Ectodermal cell (in vitro differentiated cells): Measurements from ENCODE around the gene ZNF219.

ENCODE experiments used
- H3K27ac ChIP-seq: 2 replicates; pipeline ENCODE4 v1.7.0; 2013; ENCODE audit warnings: mild to moderate bottlenecking, low read depth, low read length; ENCODE audit not compliant: insufficient read depth, poor library complexity, severe bottlenecking
- H3K27me3 ChIP-seq: 2 replicates; pipeline ENCODE4 v1.7.0; 2013; ENCODE audit warnings: mild to moderate bottlenecking, low read length; ENCODE audit not compliant: insufficient read depth, control insufficient read depth, poor library complexity, severe bottlenecking
- H3K36me3 ChIP-seq: one replicate; pipeline ENCODE4 v1.7.0; 2013; ENCODE audit warnings: low read length; ENCODE audit not compliant: control insufficient read depth, insufficient read depth
- H3K4me1 ChIP-seq: one replicate; pipeline ENCODE4 v1.7.0; 2013; ENCODE audit warnings: low read length; ENCODE audit not compliant: control insufficient read depth, insufficient read depth
- H3K4me3 ChIP-seq: 2 replicates; pipeline ENCODE4 v1.7.0; 2013; ENCODE audit warnings: low read depth, low read length, control low read depth; ENCODE audit not compliant: insufficient read depth
- H3K9me3 ChIP-seq: 2 replicates; pipeline ENCODE4 v1.7.0; 2013; ENCODE audit warnings: mild to moderate bottlenecking, low read length, moderate library complexity; ENCODE audit not compliant: control insufficient read depth
- WGBS, 2 experiments: methylation state at CpG; one replicate each; pipeline ENCODE4 v1.1.7; 2013; ENCODE audit warnings: missing lambda C conversion rate in 2 of 2; 5-methylcytosine and 5-hydroxymethylcytosine counted together

The ZNF219 gene

GRCh38 chr14:21069388-21070082, 28.9 kb downstream of the ZNF219 start:
- H3K27ac ChIP-seq = peak overlapping the region; percentile 74
- no peaks in the 10 kb centered on the region for H3K9me3 ChIP-seq
- peaks cover 13% of the 10 kb centered on the region for H3K36me3 ChIP-seq
- peak overlapping the region; percentile 57 for H3K4me3 ChIP-seq
- H3K4me1 ChIP-seq = peaks cover 3% of the 10 kb centered on the region
- 0 to 1% methylated on average over 40 of the region's 40 CpGs for whole genome bisulfite sequencing, 2 experiments
- peaks cover 12% of the 10 kb centered on the region for H3K27me3 ChIP-seq

GRCh38 chr14:21068521-21069387, 29.7 kb downstream of the ZNF219 start:
- peaks cover 4% of the 10 kb centered on the region for H3K4me1 ChIP-seq
- 1% methylated on average over 45 of the region's 45 CpGs for WGBS, 2 experiments
- H3K27me3 ChIP-seq = peaks cover 12% of the 10 kb centered on the region
- H3K4me3 ChIP-seq = peak overlapping the region; percentile 57
- no peak overlapping the region for H3K27ac ChIP-seq
- H3K9me3 ChIP-seq = no peaks in the 10 kb centered on the region
- peaks cover 6% of the 10 kb centered on the region for H3K36me3 ChIP-seq

GRCh38 chr14:21066882-21067502, 31.5 kb downstream of the ZNF219 start:
- peaks cover 8% of the 10 kb centered on the region for H3K4me1 ChIP-seq
- 79 to 87% methylated on average over 5 to 7 of the region's 7 CpGs for WGBS, 2 experiments
- H3K4me3 ChIP-seq = no peak overlapping the region
- H3K27ac ChIP-seq = no peak overlapping the region
- H3K27me3 ChIP-seq = peaks cover 12% of the 10 kb centered on the region
- no peaks in the 10 kb centered on the region for H3K36me3 ChIP-seq
- H3K9me3 ChIP-seq = no peaks in the 10 kb centered on the region

- Histone ChIP-seq H3K27ac (no peak overlapping the region), H3K9me3 (no peaks in the 10 kb centered on the region), H3K27me3 (peaks cover 4% of the 10 kb centered on the region), H3K4me1 (peaks cover 8% of the 10 kb centered on the region), H3K4me3 (no peak overlapping the region), H3K36me3 (no peaks in the 10 kb centered on the region)
- 70 to 71% methylated on average over 3 of the region's 3 CpGs for whole genome bisulfite sequencing, 2 experiments
These were observed 35.0 kb downstream of the ZNF219 start for GRCh38 chr14:21063479-21063878.

- Histone ChIP-seq H3K27ac (no peak overlapping the region), H3K4me3 (no peak overlapping the region), H3K4me1 (peaks cover 8% of the 10 kb centered on the region), H3K27me3 (no peaks in the 10 kb centered on the region), H3K9me3 (no peaks in the 10 kb centered on the region), H3K36me3 (no peaks in the 10 kb centered on the region)
- WGBS, 2 experiments = 90 to 91% methylated on average over 3 of the region's 3 CpGs
These were observed 37.1 kb downstream of the ZNF219 start for GRCh38 chr14:21061347-21061668.

- Histone ChIP-seq H3K27ac (no peak overlapping the region), H3K27me3 (no peaks in the 10 kb centered on the region), H3K4me3 (no peak overlapping the region), H3K36me3 (no peaks in the 10 kb centered on the region), H3K9me3 (no peaks in the 10 kb centered on the region), H3K4me1 (peaks cover 8% of the 10 kb centered on the region)
- 88 to 90% methylated on average over 13 of the region's 13 CpGs for WGBS, 2 experiments
These were observed 37.7 kb downstream of the ZNF219 start for GRCh38 chr14:21060614-21061346.

GRCh38 chr14:21059842-21060613, 38.4 kb downstream of the ZNF219 start:
- no peaks in the 10 kb centered on the region for H3K36me3 ChIP-seq
- no peaks in the 10 kb centered on the region for H3K9me3 ChIP-seq
- no peak overlapping the region for H3K4me3 ChIP-seq
- peaks cover 8% of the 10 kb centered on the region for H3K4me1 ChIP-seq
- H3K27ac ChIP-seq = no peak overlapping the region
- H3K27me3 ChIP-seq = no peaks in the 10 kb centered on the region
- 86 to 93% methylated on average over 7 to 8 of the region's 8 CpGs for WGBS, 2 experiments

- no peaks in the 10 kb centered on the region for H3K36me3 ChIP-seq
- no peaks in the 10 kb centered on the region for H3K27me3 ChIP-seq
- H3K27ac ChIP-seq = no peak overlapping the region
- H3K9me3 ChIP-seq = no peaks in the 10 kb centered on the region
- WGBS, 2 experiments = 91% methylated on average over 5 of the region's 5 CpGs
- H3K4me1 ChIP-seq = peaks cover 8% of the 10 kb centered on the region
- H3K4me3 ChIP-seq = no peak overlapping the region
These were observed 39.6 kb downstream of the ZNF219 start for GRCh38 chr14:21058903-21059302.

GRCh38 chr14:21057803-21058675, 40.4 kb downstream of the ZNF219 start, which contains the start of gene RNASE8:
RNASE8 (plus strand) TSS chr14:21057822; CDS start chr14:21057893, 71 bp downstream.
- Histone ChIP-seq H3K27me3 (no peaks in the 10 kb centered on the region), H3K4me1 (no peaks in the 10 kb centered on the region), H3K36me3 (no peaks in the 10 kb centered on the region), H3K4me3 (no peak within 1 kb of the TSS), H3K27ac (no peak within 1 kb of the TSS), H3K9me3 (no peaks in the 10 kb centered on the region)
- 88 to 89% methylated on average over 8 of the region's 8 CpGs for WGBS, 2 experiments
